ENCODE data around the gene TLE4.

The TLE4 gene

GRCh38 chr9:79581794-79582193, 10.0 kb downstream of the TLE4 start:
- DNase-seq (ENCODE audit: low spot score) = no peak
- in situ Hi-C loops (cut with MboI; ENCODE audit: low sequenced_read_pairs, unreplicated experiment) = no loop called here
- no peak for TF ChIP-seq CTCF (IDR thresholded peaks at IDR 0.05; ENCODE audit: borderline replicate concordance, control extremely low read depth, extremely low read depth, insufficient read depth, missing control alignments)

- in situ Hi-C loops (cut with MboI; ENCODE audit: low sequenced_read_pairs, unreplicated experiment) = no loop called here
- no peak for DNase-seq (ENCODE audit: low spot score)
- no peak for TF ChIP-seq CTCF (IDR thresholded peaks at IDR 0.05; ENCODE audit: borderline replicate concordance, control extremely low read depth, extremely low read depth, insufficient read depth, missing control alignments)
Observed at GRCh38 chr9:79583952-79584654, 12.3 kb downstream of the TLE4 start.

- no peak for DNase-seq (ENCODE audit: low spot score)
- in situ Hi-C loops (cut with MboI; ENCODE audit: low sequenced_read_pairs, unreplicated experiment) = no loop called here
- TF ChIP-seq CTCF (IDR thresholded peaks at IDR 0.05; ENCODE audit: borderline replicate concordance, control extremely low read depth, extremely low read depth, insufficient read depth, missing control alignments) = no peak
Observed at GRCh38 chr9:79584655-79584982, 12.9 kb downstream of the TLE4 start.

- TF ChIP-seq CTCF (IDR thresholded peaks at IDR 0.05; ENCODE audit: borderline replicate concordance, control extremely low read depth, extremely low read depth, insufficient read depth, missing control alignments) = no peak
- in situ Hi-C loops (cut with MboI; ENCODE audit: low sequenced_read_pairs, unreplicated experiment) = no loop called here
- DNase-seq (ENCODE audit: low spot score) = no peak
Observed at GRCh38 chr9:79588488-79589223, 16.9 kb downstream of the TLE4 start.

- no peak for DNase-seq (ENCODE audit: low spot score)
- no peak for TF ChIP-seq CTCF (IDR thresholded peaks at IDR 0.05; ENCODE audit: borderline replicate concordance, control extremely low read depth, extremely low read depth, insufficient read depth, missing control alignments)
- in situ Hi-C loops (cut with MboI; ENCODE audit: low sequenced_read_pairs, unreplicated experiment) = no loop called here
Observed at GRCh38 chr9:79591458-79591857, 19.7 kb downstream of the TLE4 start.

- TF ChIP-seq CTCF (IDR thresholded peaks at IDR 0.05; ENCODE audit: borderline replicate concordance, control extremely low read depth, extremely low read depth, insufficient read depth, missing control alignments) = no peak
- in situ Hi-C loops (cut with MboI; ENCODE audit: low sequenced_read_pairs, unreplicated experiment) = no loop called here
Observed at GRCh38 chr9:79592726-79593493, 21.1 kb downstream of the TLE4 start.

More at GRCh38 chr9:79592726-79593493, 21.1 kb downstream of the TLE4 start:
- no peak for DNase-seq (ENCODE audit: low spot score)

Data from GM13976 (cell line).